Osteocyte (in vitro differentiated cells): ENCODE data around the gene PLXNA2. TPM values are rescaled to one million over a fixed set of nuclear protein-coding genes. Genes with fewer than 3 reads are reported as not detected.

Source experiments
- DNase-seq: peaks from one replicate; pipeline ENCODE4 v3.0.0; 2021; ENCODE audit warnings: mixed read lengths; ENCODE audit not compliant: unreplicated experiment; ENCODE audit errors: extremely low spot score
- H3K27ac Mint-ChIP-seq: one replicate; pipeline ENCODE4 v1.8.0; 2021; ENCODE audit warnings: mild to moderate bottlenecking, mixed read lengths; ENCODE audit not compliant: unreplicated experiment
- H3K27me3 Mint-ChIP-seq: one replicate; pipeline ENCODE4 v1.8.0; 2021; ENCODE audit warnings: mixed read lengths; ENCODE audit not compliant: unreplicated experiment
- H3K36me3 Mint-ChIP-seq: one replicate; pipeline ENCODE4 v1.8.0; 2021; ENCODE audit warnings: mixed read lengths; ENCODE audit not compliant: unreplicated experiment
- H3K4me1 Mint-ChIP-seq: one replicate; pipeline ENCODE4 v1.8.0; 2021; ENCODE audit warnings: mixed read lengths; ENCODE audit not compliant: unreplicated experiment
- H3K4me3 Mint-ChIP-seq: one replicate; pipeline ENCODE4 v1.8.0; 2021; ENCODE audit warnings: mild to moderate bottlenecking, moderate library complexity, mixed read lengths; ENCODE audit not compliant: unreplicated experiment
- H3K9me3 Mint-ChIP-seq: one replicate; pipeline ENCODE4 v1.8.0; 2021; ENCODE audit warnings: mixed read lengths; ENCODE audit not compliant: unreplicated experiment
- total RNA-seq: library from RNA; stranded (reverse); gene quantifications from 2 replicates; pipeline ENCODE4 v1.2.1, GENCODE V29; 2021
- TF ChIP-seq, protein P1 (sequence below): fragments of 200-600 bp; sonication (generic); IDR thresholded peaks from 2 replicates; pipeline ENCODE4 v1.5.0; 2021; ENCODE audit warnings: antibody characterized with exemption, mild to moderate bottlenecking, moderate library complexity

Gene PLXNA2
- total RNA-seq, 1 donor from 2014 or later: 19.5 TPM

DNA sequence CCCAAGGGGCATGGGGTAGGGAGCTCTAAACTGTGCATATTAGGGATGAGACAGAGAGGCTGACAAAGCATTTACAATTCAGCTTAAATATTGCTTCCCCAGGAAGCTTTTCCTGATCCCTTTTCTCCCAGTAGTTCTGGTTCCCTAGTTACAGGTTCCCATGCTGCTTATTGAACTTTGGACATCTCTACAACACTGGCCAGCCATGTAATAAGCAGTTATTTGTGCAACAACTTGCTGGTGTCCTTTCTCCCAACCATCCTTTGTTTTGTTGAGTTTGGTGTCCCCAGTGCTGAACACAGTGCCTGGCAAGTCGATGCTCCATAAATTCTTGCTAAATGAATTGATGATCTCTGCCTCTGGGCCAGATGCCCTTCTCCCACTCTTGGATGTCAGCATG lies 80.6 kb downstream of the PLXNA2 start:
- Mint-ChIP-seq H3K9me3 (no peaks in the 10 kb centered on the region), H3K4me3 (no peak overlapping the region), H3K4me1 (peaks cover 44% of the 10 kb centered on the region), H3K27ac (no peak overlapping the region), H3K27me3 (no peaks in the 10 kb centered on the region), H3K36me3 (peaks cover 1% of the 10 kb centered on the region)
- no peak for DNase-seq
- TF ChIP-seq, protein P1, sequence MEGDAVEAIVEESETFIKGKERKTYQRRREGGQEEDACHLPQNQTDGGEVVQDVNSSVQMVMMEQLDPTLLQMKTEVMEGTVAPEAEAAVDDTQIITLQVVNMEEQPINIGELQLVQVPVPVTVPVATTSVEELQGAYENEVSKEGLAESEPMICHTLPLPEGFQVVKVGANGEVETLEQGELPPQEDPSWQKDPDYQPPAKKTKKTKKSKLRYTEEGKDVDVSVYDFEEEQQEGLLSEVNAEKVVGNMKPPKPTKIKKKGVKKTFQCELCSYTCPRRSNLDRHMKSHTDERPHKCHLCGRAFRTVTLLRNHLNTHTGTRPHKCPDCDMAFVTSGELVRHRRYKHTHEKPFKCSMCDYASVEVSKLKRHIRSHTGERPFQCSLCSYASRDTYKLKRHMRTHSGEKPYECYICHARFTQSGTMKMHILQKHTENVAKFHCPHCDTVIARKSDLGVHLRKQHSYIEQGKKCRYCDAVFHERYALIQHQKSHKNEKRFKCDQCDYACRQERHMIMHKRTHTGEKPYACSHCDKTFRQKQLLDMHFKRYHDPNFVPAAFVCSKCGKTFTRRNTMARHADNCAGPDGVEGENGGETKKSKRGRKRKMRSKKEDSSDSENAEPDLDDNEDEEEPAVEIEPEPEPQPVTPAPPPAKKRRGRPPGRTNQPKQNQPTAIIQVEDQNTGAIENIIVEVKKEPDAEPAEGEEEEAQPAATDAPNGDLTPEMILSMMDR: no peak

DNA sequence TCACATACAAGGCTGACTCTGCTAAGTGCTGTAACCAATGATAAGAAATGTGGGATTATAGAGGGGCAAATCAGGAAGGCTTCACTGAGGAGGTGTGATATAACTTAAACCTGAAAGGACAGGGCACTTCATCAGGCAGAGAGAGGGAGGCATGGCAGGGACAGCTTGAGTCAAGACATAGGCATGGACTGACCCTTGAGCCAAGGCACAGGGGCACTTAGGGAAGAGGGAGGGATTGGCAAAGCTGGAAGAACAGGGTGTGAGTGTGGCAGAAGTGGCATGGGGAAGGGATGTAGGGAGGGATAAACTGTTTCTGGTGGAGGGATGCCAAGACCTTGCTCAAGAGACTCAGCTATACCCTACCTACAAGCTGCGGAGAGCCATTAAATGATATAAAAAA lies 81.3 kb downstream of the PLXNA2 start:
- Mint-ChIP-seq H3K4me1 (peaks cover 51% of the 10 kb centered on the region), H3K36me3 (peaks cover 1% of the 10 kb centered on the region), H3K27ac (no peak overlapping the region), H3K27me3 (no peaks in the 10 kb centered on the region), H3K9me3 (no peaks in the 10 kb centered on the region), H3K4me3 (no peak overlapping the region)
- no peak for DNase-seq
- TF ChIP-seq, protein P1: no peak

DNA sequence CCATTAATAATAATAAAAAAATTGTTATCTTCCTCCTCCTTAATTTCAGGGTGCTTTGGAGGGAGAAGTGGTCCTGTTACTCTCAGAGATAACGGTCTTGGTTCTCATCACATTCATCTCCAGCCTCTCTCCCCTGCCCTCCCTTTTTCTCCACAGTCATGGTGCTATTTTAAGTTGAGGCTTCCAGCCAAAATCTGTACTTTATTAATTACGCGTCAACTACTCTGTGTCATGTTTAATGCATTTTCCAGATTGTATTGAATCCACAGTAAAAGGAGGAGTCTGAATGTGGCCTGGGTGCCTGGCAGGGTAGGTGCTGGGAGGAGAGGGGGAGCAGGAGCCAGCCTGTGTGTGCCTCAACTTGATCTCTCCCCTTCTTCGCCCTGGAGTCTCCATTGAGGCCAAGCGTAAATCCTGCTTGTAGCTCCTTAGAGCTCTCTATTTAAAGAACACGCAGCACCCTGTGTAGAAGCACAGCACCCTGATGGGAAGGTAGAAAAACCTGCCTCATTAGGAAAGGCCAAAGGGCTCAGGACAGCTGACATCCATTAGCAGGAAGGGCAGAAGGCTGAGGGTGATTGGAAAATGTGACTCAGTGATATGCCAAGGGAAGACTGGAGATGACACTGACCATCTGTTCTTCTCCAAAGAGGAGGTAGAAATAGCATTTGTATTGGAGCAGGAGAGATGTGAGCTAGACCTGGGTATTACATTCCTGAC lies 82.4 kb downstream of the PLXNA2 start:
- Mint-ChIP-seq H3K27me3 (no peaks in the 10 kb centered on the region), H3K36me3 (peaks cover 1% of the 10 kb centered on the region), H3K9me3 (no peaks in the 10 kb centered on the region), H3K4me3 (no peak overlapping the region), H3K4me1 (peaks cover 57% of the 10 kb centered on the region), H3K27ac (no peak overlapping the region)
- no peak for DNase-seq
- TF ChIP-seq, protein P1: no peak

DNA sequence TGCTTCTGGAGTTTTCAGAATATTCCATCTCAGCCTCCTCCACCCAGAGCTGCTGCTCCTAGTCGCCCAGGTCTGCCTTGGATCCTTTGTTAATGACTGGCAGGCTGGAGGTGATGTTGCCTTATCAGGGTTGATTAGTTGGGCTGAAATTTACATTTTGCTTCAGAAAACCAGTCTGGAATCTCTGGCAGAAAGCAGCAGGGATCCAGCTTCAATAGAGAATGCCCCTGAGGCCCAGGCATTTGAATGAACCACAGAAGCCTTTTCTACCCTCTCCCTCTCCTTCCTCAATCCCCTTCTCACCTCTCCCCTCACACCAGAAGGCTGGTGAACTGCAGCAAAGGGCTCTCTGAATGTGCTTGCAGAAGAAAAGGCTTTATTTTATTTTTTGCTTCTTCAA lies 83.2 kb downstream of the PLXNA2 start:
- Mint-ChIP-seq H3K27ac (peak overlapping the region; percentile 54), H3K36me3 (peaks cover 1% of the 10 kb centered on the region), H3K4me3 (no peak overlapping the region), H3K9me3 (no peaks in the 10 kb centered on the region), H3K4me1 (peaks cover 57% of the 10 kb centered on the region), H3K27me3 (no peaks in the 10 kb centered on the region)
- no peak for DNase-seq
- TF ChIP-seq, protein P1: no peak

GRCh38 chr1:208160259-208160819 lies 83.8 kb downstream of the PLXNA2 start:
- Mint-ChIP-seq H3K4me1 (peaks cover 52% of the 10 kb centered on the region), H3K4me3 (no peak overlapping the region), H3K27ac (peak overlapping the region; percentile 67), H3K27me3 (no peaks in the 10 kb centered on the region), H3K36me3 (no peaks in the 10 kb centered on the region), H3K9me3 (no peaks in the 10 kb centered on the region)
- DNase-seq: no peak
- TF ChIP-seq, protein P1: no peak
